Fibroblast of pulmonary artery (primary cell): Measurements from ENCODE around the gene STAMBPL1.

Experiments
- DNase-seq: peaks from one replicate; pipeline ENCODE4 v3.0.0-alpha.2; 2010; ENCODE audit warnings: low read depth
- H3K4me3 ChIP-seq: replicated peaks from 2 replicates; pipeline ENCODE4 v1.5.1; 2011; ENCODE audit warnings: low read depth, mild to moderate bottlenecking, control low read depth, low read length, moderate library complexity
- TF ChIP-seq, protein P1 (sequence below): IDR thresholded peaks from 2 replicates; pipeline ENCODE4 v1.5.1; 2011; ENCODE audit warnings: mild to moderate bottlenecking, control low read depth, low read length, inconsistent platforms; ENCODE audit errors: missing control alignments

The STAMBPL1 gene

DNA sequence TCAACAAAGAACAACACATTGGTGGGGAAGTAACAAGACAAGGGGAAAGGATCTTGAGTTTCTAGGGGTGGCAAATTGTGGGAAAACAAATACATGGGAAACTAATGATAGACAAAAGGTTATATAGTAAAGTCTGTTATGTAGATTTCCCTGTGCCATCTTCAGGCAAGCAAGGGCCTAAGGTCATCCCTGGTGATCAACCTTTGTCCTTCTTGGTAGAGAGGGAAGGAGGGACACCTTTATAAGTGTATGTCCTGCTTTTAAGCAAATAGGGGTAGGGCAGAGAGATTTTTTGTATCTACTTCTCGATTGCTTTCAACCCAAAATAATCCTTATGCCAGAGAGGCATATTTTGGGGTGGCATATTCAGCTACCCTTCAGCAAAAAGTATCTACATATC lies 84.3 kb downstream of the STAMBPL1 start:
- H3K4me3 ChIP-seq: no peak overlapping the region
- TF ChIP-seq, protein P1, sequence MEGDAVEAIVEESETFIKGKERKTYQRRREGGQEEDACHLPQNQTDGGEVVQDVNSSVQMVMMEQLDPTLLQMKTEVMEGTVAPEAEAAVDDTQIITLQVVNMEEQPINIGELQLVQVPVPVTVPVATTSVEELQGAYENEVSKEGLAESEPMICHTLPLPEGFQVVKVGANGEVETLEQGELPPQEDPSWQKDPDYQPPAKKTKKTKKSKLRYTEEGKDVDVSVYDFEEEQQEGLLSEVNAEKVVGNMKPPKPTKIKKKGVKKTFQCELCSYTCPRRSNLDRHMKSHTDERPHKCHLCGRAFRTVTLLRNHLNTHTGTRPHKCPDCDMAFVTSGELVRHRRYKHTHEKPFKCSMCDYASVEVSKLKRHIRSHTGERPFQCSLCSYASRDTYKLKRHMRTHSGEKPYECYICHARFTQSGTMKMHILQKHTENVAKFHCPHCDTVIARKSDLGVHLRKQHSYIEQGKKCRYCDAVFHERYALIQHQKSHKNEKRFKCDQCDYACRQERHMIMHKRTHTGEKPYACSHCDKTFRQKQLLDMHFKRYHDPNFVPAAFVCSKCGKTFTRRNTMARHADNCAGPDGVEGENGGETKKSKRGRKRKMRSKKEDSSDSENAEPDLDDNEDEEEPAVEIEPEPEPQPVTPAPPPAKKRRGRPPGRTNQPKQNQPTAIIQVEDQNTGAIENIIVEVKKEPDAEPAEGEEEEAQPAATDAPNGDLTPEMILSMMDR: no peak
- DNase-seq: no peak

DNA sequence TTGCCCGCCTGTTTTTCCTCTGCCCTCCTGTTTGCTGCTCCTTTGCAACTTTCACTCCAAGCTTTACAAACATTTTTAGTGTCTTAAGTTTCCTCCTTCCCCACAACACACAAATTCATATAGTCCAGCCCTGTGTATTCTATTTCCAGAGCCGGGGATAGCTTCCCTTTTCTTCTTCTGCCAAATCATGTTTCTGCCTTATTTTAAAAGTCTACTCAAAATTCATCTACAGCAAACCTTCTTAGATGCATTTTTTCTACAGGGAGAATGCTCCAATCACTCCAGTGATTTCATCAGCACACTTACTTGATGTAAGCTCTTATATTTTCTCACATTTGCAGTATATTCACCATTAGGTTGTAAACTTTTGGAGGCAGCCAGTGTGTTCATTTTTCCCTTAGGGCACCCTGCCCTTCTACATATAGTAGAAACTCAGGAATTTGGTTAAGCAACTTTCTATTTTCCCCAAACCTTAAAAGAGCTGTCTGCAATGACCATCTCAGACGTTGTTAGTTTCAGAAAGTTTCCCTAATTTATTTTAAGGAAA lies 84.9 kb downstream of the STAMBPL1 start:
- TF ChIP-seq, protein P1: no peak
- no peak overlapping the region for H3K4me3 ChIP-seq
- DNase-seq: no peak

DNA sequence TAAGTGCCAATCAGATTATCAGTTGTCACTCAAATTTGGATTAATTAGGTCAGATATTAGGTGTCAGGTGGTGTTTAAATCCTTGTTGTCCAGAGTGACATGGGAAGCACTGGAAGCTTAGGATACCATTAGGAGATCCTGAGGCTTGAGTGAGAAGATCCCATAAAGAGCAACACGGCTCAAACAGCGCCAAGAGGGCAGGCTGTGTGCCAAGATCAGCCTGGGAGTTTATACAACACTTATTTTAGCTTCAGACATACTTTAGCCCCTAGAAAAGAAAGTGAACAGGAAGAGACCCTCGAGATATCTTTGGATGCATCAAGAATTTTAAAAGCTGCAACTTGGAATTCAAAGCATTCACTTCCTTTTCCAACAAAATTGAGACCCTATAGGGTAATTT lies 86.8 kb downstream of the STAMBPL1 start:
- no peak for DNase-seq
- H3K4me3 ChIP-seq: no peak overlapping the region
- TF ChIP-seq, protein P1: no peak

DNA sequence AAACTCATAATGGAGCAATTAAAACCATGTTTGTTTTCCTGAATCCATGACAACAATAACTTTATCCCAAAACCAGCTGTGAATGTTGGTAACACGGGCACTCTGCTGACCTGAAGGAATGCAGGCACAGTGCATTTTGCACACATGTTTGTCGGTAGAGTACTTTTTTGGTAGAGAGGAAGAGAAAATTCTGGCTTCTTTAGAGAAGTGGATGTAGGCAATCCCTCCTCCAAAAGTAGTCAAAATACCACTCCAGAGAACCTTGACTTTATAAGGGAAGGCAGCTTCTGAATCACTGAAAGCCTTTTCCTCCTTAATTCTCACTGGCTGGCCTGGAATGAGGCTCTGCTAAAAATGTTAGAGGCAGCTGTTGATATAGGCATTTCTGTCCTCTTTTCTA lies 88.3 kb downstream of the STAMBPL1 start:
- DNase-seq: no peak
- TF ChIP-seq, protein P1: no peak
- no peak overlapping the region for H3K4me3 ChIP-seq

DNA sequence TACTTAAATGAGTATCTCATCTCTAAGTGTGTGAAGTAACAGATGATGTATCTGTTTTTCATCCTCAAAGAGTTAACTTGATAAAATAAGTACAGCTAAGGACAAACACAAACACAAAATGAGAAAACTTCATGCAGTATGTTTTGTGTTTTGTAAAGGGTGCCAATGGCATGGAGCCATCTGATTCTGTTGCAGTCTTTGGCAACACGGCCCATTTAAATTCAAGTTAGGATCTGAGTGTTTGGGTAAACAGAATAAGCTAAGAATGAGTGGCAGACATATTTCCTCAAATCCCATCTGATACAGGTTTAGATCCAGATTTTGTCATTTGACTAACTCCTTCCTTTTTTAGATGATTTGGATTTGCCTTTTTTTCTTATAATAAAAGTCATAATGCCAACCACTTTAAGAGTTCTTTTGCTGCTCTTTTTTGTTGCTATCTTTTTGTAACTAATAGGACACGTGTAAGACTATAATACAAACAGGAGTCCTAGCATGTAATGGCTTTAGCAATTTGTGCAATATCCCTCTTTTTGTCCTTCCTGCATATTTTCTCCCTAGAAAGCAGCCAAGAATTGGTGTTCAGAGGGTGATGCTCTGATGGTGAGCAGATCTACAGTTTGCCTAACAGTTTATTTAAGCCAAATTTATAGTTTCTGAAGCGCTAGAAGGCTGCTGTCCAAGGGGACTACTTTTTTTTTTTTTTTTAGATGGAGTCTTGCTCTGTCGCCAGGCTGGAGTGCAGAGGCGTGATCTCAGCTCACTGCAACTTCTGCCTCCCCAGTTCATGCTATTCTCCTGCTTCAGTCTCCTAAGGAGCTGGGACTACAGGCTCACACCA lies 91.4 kb downstream of the STAMBPL1 start:
- TF ChIP-seq, protein P1: no peak
- no peak for DNase-seq
- H3K4me3 ChIP-seq: no peak overlapping the region
